HG03095 (cell line): ENCODE data around the gene HIPK2.

Experiments
- ATAC-seq: cut with Tn5 transposase; IDR thresholded peaks from one replicate; pipeline ENCODE4 v1.9.1; 2021; ENCODE audit warnings: moderate library complexity; ENCODE audit not compliant: unreplicated experiment

Gene HIPK2

DNA sequence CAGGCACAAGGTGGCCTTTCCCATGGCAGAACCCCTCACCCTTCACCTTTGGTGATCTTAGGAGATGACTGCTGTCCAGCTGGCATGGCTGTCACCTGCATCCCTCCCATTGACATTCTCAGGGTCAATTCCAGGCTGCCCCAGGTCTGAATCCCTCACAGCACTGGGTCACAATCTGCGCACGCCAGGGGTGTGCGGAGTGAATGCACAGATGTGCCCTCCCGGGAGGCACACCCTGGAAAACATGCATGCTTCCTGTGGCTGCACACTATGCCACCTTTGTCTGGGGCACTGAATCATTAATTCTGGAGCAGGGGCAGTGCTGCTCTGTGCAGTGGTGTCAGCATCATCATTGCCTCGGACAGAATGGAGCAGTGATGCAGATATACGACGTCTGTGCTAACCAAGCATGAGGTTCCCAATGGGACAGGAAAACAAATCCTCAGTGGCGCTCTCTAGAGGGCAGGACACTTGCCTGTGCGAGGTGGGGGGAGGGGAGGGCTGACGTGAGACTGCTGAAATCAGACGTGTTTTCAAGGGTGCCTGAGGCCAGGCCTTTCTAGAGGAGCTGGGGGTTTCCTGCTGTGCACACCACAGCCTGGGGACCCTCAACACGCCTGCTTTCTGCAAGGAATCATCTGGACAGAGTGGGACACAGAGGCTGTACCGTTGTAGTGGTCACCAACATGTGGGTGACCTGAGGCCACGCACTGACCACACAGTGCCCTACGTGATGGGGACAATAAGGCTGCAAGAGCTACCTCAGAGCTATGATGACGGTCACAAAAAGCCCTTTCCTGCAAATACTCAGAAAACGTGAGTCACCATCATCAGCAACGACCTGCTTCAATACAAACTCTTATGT, 77.9 kb downstream of the HIPK2 start:
- ATAC-seq, result no peak

GRCh38 chr7:139698844-139699243, 79.0 kb downstream of the HIPK2 start:
- no peak for ATAC-seq

GRCh38 chr7:139698278-139698677, 79.5 kb downstream of the HIPK2 start:
- ATAC-seq, result no peak

DNA sequence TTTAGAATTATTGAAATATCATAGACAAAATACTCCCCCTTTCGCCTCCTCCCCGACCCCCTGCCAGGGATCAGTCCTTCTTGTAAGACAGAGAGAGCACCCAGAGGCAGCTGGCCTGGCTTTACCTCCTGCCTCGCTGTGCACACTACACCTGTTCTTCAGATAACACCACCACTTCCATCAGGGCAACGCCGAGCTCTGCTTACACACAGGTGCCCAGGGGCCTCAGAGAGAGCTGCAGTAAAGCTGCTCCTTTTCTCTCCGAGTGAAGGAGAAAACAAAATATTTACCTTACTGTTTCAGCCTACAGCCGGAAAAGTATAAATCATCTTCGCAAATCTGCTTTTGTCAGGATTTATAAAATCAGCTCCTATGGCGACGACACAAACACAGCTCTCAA, 80.7 kb downstream of the HIPK2 start:
- ATAC-seq, result no peak

GRCh38 chr7:139696552-139696951, 81.2 kb downstream of the HIPK2 start:
- peak; percentile 43 for ATAC-seq

GRCh38 chr7:139695588-139695987, 82.2 kb downstream of the HIPK2 start:
- no peak for ATAC-seq

DNA sequence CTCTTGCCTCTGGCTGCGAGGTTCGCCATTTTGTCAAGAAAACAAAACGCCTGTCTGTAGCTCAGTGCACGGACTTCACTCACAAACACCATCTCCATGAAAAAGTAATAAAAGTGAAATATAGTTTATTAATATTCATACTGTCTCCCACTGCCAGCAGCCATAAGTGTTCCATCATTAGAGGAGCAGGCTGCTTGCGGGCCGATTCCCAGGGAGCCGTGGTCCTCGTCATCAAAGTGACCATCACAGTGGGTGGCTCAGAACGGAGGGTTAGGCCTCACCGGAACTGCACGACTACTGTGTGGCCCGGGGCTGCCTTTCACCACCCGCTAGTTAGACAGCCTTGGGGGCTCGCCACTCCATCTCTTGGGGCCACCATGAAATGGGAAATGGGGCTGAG, 82.7 kb downstream of the HIPK2 start:
- ATAC-seq, result no peak

DNA sequence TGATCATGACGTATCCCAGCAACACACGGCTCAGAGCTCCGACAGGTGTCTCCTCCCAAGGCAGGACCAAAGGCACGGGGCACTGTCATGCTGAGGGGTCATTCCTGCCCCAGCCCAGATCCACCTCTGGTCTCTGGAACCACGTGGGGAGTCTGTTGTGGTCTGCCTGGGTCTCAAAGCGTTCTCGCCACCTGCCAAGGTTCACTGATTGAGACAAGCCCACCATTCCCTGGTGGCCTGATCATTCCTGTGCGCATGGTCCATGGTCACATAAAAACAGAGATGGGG, 83.5 kb downstream of the HIPK2 start:
- ATAC-seq, result no peak

DNA sequence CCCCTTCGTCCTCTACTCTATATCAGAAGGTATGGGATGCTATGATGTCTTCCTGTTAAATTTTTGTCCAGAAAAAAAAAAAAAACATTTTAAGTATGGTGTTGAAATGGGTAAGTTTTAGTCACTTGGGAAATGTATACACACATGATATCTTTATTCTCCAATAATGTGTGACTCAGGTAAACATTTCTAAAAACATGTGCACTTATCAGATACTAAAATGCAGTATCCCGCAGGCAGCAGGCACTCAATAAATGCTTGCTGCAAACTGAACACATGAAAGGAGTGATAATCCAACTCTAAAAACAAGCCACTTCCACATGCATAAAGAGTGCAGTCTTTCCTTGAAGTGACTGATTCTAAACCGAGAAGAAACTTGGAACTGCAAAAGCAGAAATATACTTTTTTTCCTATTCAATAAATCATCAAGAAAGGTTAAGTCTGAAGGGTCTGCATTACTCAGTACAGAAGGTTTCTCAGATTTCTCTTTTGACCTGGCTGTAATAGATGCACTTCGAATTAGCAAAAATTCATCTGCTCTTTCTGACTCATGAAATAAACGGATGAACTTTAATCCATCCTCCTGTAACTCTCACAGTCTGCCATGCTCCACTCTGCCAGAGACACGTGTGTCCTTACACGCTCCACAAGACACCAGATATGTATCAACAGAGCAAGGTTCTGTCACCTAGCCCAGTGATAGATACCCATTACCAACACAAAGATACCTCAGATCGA, 84.0 kb downstream of the HIPK2 start:
- no peak for ATAC-seq

DNA sequence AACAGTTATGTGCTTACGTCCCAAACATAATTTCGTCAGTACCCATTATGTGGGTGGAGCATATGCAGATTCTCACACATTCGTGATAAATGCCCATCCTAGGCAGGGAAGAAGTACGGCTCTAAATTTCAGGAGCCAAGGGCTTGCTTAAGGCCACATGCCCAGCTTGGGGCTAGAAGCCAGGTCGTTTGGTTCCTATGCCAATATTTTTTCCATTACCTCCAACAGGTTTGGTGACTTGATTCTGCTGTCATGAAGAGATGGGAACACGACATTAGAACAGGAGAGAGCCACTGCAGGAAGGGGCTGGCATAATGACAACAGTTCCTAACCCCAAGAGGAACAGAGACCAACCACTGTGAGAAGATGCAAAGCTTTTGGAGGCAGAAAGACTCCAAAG, 85.1 kb downstream of the HIPK2 start:
- ATAC-seq, result no peak

- ATAC-seq, result no peak
Measured at GRCh38 chr7:139691253-139691781, 86.5 kb downstream of the HIPK2 start.

- no peak for ATAC-seq
Measured at GRCh38 chr7:139687980-139688632, 89.7 kb downstream of the HIPK2 start.

DNA sequence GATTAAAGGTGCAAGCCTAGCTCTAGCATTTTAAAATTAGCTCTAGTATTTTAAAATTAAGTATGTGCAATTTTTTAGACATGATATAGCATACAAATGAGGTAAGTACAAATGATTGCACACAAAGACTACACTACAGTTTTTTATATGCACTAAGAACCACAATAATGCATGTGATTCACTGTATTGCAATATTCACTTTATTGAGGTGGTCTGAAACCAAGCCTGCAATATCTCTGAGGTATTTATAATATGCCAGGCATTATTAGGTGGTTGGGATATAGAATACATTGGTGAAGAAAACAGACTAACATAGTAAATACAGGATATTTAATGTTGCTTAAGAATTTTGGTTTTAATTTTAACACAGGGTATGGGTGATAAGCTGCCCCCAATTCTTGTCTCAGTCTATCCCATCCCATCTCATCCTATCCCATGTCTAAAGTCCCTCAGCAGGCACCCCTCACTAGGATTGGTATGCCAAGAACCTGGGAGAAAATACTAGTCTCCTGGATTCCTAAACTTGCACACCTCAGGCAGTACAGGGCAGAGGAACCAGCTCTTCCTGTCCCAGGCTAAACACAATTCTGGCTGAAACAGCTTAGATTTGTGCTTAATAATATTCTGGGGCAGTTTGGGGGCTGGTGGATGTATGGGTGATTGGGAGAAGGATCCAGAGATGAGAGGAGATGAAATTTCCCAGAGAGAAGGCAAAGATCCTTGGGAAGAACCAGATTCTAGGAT, 90.4 kb downstream of the HIPK2 start:
- no peak for ATAC-seq

DNA sequence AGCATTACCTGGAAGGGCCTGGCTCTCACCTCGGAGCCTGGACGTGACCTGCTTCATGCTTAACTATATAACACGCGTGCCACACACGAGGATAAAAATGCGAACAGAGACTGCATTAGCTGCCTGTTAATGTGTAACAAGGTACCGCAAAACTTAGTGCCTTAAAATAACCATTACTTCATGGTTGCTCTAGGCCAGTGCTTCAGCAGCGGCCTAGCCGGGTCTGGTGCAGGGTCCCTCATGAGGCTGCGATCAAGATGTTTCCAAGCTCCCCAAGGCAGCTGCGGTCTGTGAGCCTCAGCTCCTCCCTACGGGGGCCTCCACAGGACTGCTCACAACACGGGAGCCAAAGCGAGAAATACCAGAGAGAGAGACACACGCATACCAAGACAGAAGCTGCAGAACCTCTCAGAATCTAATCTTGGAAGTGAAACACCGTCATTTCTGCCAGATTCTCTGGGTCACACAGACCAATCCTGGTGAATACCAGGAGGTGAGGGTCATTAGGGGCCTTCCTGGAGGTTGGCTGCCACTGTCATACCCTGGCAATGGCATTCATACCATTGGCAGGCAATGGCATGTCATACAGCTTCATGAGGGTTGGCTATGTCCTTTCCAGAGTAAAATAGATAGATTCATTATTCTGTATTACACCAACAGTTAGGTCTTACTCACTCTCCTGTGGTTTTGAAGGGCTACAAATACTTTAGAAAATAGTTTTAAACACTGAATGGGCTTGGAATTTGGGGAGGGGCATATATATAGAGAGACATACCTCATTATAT, 94.5 kb downstream of the HIPK2 start:
- ATAC-seq, result peak; percentile 62

- ATAC-seq, result peak; percentile 40
Measured at GRCh38 chr7:139682136-139683013, 95.4 kb downstream of the HIPK2 start.

DNA sequence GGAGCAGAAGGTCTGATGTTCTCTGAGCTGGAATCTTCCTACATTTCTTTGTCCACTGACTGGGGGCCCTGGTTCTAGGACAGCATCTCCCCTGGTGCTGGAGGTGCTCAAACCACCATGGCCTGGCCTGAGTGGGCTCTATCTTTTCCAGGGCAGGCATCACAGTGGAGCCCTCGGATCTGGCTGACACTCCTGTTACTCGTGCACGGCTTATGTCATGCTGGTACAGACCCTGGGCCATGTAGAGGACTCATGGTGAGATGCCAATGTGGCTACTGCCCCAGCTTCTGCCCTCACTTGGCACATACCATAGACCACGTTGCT, 96.0 kb downstream of the HIPK2 start:
- no peak for ATAC-seq

DNA sequence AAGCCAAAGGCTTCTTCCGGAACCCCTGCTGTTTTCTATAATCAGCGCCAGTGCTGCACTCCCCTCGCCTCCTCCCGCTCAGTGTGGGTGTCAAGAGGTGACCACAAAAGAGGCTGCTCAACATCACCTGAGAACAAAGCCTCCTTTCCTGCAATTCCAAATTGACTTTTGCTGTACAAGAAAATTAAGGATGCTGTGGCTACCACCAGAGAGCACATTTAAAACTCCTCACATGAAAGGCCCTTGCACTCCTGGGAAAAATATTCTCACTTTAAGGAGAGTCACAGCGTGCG, 96.4 kb downstream of the HIPK2 start:
- no peak for ATAC-seq

- no peak for ATAC-seq
Measured at GRCh38 chr7:139680676-139681462, 96.9 kb downstream of the HIPK2 start.
